Measurements from ENCODE around the gene TNFSF4.

- TF ChIP-seq POLR2AphosphoS5 (IDR thresholded peaks at IDR 0.05; ENCODE audit: borderline replicate concordance, low read depth, low read length) (no peak), EZH2 (IDR thresholded peaks at IDR 0.05) (no peak), FOXP2 (optimal IDR thresholded peaks at IDR 0.05; ENCODE audit: control extremely low read depth, extremely low read length, insufficient read depth) (no peak)
These were observed 5.2 kb downstream of the TNFSF4 start for GRCh38 chr1:173201969-173202368.

Data from SK-N-MC (cell line).